Stimulated activated naive CD4-positive, alpha-beta T cell (primary cell): Measurements from ENCODE around the gene CDK6.

Experiments
- DNase-seq, 6 experiments: peaks; one replicate each; lab custom pipeline; 2025; lab: John Stamatoyannopoulos, UW

Gene CDK6

DNA sequence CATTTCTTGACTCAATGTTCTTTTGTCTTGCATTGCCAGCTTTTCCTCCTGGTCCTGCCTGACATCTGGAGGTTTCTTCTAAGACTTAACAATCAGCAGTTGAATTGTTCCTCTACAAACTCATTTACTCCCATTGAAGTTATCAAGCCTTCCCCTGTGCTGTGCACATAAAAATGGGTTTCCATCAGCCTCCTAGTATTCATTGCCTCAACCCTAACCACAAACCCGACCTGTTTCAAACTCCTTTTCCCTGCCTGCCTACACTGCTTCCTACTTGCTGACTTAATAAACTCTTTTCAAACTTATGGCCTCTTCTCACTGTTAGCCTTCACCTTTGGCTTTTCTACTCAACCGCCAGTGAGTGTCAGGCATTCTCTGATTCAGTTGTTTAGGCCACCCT, 9.4 kb upstream of the CDK6 start:
- DNase-seq: no peak

- DNase-seq: no peak
Measured at GRCh38 chr7:92843781-92844180, 7.4 kb upstream of the CDK6 start.

- DNase-seq: no peak
Measured at GRCh38 chr7:92843034-92843760, 6.8 kb upstream of the CDK6 start.

GRCh38 chr7:92841192-92841591, 4.8 kb upstream of the CDK6 start:
- DNase-seq: no peak

DNA sequence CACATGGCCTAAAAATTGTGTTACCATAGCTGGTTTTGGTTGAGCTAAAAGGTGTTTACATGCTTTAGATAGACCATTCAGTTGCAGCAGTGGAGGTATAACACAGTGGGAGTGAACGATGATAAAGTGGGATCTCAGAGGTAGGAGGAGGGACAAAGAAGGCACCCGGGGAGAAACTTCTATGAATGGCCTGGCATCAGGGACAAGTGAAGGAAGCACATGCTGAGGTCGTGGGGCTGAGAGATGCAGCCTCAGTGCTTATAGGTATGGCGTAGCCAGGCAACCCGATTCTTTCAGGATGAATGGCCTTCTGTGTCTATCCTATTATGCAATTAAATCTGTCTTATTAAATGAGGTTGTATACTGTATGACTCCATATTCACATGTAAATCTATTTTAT, 3.9 kb upstream of the CDK6 start:
- DNase-seq: no peak

DNA sequence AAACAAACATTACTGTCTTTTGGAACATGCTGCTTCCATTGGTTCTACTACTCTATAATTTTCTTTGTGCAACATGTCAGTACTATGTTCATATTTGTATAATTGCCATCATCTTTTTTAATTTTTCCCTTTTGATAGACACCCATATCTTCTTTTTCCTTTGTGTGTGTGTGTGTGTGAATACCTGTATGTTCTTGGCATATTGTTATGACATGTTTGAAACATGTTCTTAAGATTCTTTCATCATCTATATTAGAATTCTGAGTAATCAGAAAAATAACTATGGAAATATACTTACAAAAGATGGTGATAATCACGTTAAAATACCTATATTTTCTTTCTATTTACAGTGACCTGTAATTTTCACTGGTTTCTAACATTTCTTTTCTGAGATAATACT, 3.5 kb upstream of the CDK6 start:
- no peak for DNase-seq

- no peak for DNase-seq
Measured at GRCh38 chr7:92838934-92839333, 2.6 kb upstream of the CDK6 start.

DNA sequence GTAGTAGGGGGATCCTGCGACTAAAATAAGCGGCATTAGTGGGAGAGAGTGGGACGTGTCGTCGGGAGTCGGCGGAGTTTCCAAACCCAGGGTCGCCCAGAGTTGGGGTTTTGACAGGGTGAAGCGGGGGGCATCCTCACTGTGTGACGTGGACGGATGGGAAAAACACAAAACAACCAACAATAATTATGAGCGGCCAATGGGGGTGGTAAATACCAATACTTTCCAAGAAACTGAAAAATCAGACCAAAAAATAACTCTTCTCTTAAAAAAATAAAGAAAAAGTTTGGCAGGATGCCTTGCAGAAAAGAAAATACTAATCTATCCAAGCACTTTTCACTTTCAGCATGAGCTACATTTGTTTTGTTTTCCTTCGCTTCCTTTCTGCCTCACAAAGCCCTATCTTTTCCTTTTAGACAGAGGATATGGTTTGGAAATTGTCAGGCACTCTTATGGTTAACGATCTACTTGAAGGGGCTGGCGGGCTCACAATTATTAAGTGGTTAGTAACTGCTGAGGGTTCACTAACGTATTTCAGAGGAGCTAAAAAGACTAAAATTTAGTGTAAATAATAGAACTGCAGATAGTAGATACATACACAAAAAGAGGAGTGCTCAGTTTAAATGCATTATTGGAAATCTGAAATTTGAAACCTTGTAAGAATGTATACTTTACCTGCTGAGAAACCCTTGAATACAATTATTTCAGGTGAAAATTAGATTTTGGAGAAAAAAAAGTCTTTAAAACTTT, 802 bp upstream of the CDK6 start:
- no peak for DNase-seq

DNA sequence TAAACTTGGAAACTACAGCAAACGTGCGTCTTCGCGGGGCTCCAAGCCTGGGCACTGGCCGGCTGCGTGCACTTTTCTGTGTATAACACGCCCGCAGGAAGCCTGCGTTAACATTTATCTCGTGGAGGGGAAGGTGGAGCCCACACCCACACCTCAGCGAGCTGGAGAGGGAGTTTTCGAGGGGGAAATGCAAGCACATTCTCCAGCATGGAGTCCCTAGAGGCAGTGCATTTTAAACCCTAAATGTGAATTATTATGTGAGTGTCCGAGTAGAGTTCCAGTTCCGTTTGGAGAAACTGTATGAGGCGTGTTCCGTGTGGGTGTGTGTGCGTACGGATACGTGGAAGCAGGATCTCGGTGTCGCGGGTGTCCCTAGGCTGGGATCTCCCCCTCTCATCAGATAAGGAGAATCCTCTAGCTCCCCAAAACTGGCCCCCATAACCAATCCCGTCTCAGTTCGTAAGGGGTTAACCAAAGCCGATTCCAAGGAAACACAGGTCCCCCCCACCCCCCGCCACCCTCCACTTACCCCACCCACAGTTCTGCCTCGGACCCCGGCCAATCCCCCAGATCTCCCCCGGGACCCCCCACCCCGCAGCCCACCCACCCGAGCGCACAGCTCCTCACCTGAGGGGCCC, 403 bp downstream of the CDK6 start:
- peak in 4 of 6 experiments; percentile 14 to 64 (median 50) for DNase-seq

- peak in 5 of 6 experiments; percentile 31 to 66 (median 43) for DNase-seq
Measured at GRCh38 chr7:92835261-92835850, 1.0 kb downstream of the CDK6 start.

GRCh38 chr7:92834507-92835260, 1.7 kb downstream of the CDK6 start:
- DNase-seq: peak in 2 of 6 experiments; percentile 31 to 42

- peak; percentile 23 to 76 (median 58) for DNase-seq
Measured at GRCh38 chr7:92833766-92834506, 2.4 kb downstream of the CDK6 start.

- peak; percentile 66 to 88 (median 78) for DNase-seq
Measured at GRCh38 chr7:92833024-92833765, 3.2 kb downstream of the CDK6 start.

DNA sequence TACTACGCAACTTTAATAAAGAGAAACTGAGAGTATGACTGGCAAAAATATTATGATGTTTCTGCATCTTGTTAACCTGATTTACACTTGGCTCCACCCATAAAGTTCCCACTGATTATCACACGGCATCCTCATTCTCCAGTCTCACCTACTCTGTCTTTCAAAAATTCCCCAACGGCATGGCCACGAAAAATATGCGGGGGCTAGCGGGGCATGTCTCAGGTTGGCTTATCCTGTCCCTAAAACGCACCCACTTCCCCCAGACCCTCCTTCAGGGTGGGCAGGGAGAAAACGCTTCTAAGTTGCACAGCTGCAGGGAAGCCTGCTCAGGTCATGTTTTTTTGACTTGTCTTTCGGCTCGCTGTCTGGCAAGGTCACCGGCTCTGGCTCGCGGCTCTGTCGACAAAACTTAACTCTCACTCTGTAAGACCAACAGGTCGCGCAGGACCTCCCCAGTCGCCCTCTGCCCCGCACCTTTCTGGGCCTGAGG, 3.8 kb downstream of the CDK6 start:
- no peak for DNase-seq

- DNase-seq: no peak
Measured at GRCh38 chr7:92831716-92832533, 4.4 kb downstream of the CDK6 start.

DNA sequence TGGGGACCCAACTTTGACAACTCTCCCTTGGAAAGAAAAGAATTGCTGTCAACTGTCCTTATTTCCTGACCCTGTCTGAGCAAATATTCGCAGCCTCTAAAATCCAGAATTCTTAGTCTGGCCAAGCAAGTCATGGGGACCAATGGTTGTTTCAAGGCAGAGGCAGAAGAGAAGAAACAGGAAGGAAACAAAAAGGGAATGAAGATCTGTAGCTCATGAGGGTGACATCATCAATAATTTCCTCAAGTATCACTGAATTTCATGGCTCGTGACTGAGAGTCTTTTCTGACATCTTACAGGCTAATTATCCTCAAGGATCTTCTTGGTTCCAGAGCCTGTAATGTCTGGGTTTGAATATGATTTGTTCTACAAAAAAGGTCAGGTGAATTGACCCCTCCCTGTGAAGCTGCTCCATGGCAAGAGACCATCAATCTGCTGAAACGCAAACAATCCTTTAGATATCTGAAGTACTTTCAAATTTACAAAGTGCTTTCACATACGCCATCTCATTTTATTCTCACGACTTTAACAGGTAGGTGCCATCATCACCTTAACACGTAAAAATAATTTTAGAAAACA, 5.8 kb downstream of the CDK6 start:
- no peak for DNase-seq

GRCh38 chr7:92830027-92830426, 6.3 kb downstream of the CDK6 start:
- DNase-seq: no peak

- DNase-seq: no peak
Measured at GRCh38 chr7:92827464-92828120, 8.8 kb downstream of the CDK6 start.
